PC-9 (cell line): Measurements from ENCODE around the gene JTB. TPM values are rescaled to one million over a fixed set of nuclear protein-coding genes. Genes with fewer than 3 reads are reported as not detected.

ENCODE experiments used
- BruUV-seq: library from RNA; stranded (reverse); fragments of 400-500 nt; replicated peaks from 2 replicates; lab custom pipeline; 2021; lab: Mats Ljungman, UMichigan
- CTCF ChIA-PET: fragments of 300-600 bp; sonication (Branson Sonifier 250); formaldehyde crosslinking; loops from one replicate; lab custom pipeline; 2022; ENCODE audit warnings: antibody characterized with exemption; lab: Charles Lee
- POLR2A ChIA-PET: fragments of 300-600 bp; sonication (Branson Sonifier 250); formaldehyde crosslinking; loops from one replicate; lab custom pipeline; 2022; ENCODE audit warnings: antibody characterized with exemption; ENCODE audit not compliant: unreplicated experiment; lab: Charles Lee
- DNase-seq, 2 experiments: peaks; one replicate each; pipeline versions ENCODE4 v3.0.0 to v3.0.0-alpha.2; 2015 to 2022; ENCODE audit warnings: mixed read lengths in 1 of 2
- H2AFZ ChIP-seq: fragments of 200-600 bp; sonication (generic); 2 replicates; pipeline ENCODE4 v1.8.1; 2017; ENCODE audit warnings: antibody characterized with exemption
- H3F3A ChIP-seq: fragments of 200-600 bp; sonication (generic); 2 replicates; pipeline ENCODE4 v1.8.1; 2017; ENCODE audit warnings: antibody characterized with exemption, mild to moderate bottlenecking, low read depth; ENCODE audit not compliant: insufficient read depth
- H3K27ac ChIP-seq: fragments of 200-600 bp; sonication (generic); 2 replicates; pipeline ENCODE4 v1.6.1; 2016; ENCODE audit warnings: mixed run types
- H3K27me3 ChIP-seq: fragments of 200-600 bp; sonication (generic); 2 replicates; pipeline ENCODE4 v1.6.1; 2016; ENCODE audit warnings: low read depth, mixed run types; ENCODE audit not compliant: insufficient read depth
- H3K36me3 ChIP-seq: fragments of 200-600 bp; sonication (generic); 2 replicates; pipeline ENCODE4 v1.6.1; 2016; ENCODE audit warnings: low read depth, mixed run types
- H3K4me1 ChIP-seq: fragments of 200-600 bp; sonication (generic); replicated peaks from 2 replicates; pipeline ENCODE4 v1.6.1; 2016; ENCODE audit warnings: mixed run types; ENCODE audit not compliant: insufficient read depth
- H3K4me2 ChIP-seq: fragments of 200-600 bp; sonication (generic); 2 replicates; pipeline ENCODE4 v1.6.1; 2017; ENCODE audit warnings: mixed run types
- H3K4me3 ChIP-seq: fragments of 200-600 bp; sonication (generic); 2 replicates; pipeline ENCODE4 v1.6.1; 2016; ENCODE audit warnings: mixed run types
- H3K79me2 ChIP-seq: fragments of 200-600 bp; sonication (generic); 2 replicates; pipeline ENCODE4 v1.6.1; 2017; ENCODE audit warnings: low read depth, mixed run types
- H3K9me2 ChIP-seq: fragments of 200-600 bp; sonication (generic); 2 replicates; pipeline ENCODE4 v1.8.1; 2017; ENCODE audit warnings: mild to moderate bottlenecking; ENCODE audit not compliant: insufficient read depth
- H3K9me3 ChIP-seq: fragments of 200-600 bp; sonication (generic); 2 replicates; pipeline ENCODE4 v1.8.1; 2016; ENCODE audit warnings: low read depth; ENCODE audit not compliant: insufficient read depth
- H4K20me1 ChIP-seq: fragments of 200-600 bp; sonication (generic); 2 replicates; pipeline ENCODE4 v1.8.1; 2017; ENCODE audit not compliant: insufficient read depth
- CTCF ChIP-seq: fragments of 200-600 bp; sonication (generic); conservative IDR thresholded peaks from 2 replicates; pipeline ENCODE4 v1.6.1; 2017; ENCODE audit warnings: mixed run types, antibody characterized with exemption, mild to moderate bottlenecking, moderate library complexity
- EZH2 ChIP-seq: fragments of 200-600 bp; sonication (generic); IDR thresholded peaks from 2 replicates; pipeline ENCODE4 v1.8.0; 2017; ENCODE audit warnings: antibody characterized with exemption, low read depth
- intact Hi-C: fragments of 100-400 bp; cut with micrococcal nuclease; formaldehyde crosslinking; loops from one replicate; pipeline ENCODE4 v1.10.0; 2022; ENCODE audit not compliant: unreplicated experiment
- total RNA-seq: library from RNA; stranded (reverse); gene quantifications from 2 replicates; pipeline ENCODE4 v1.2.3, GENCODE V29; 2021

JTB gene
- total RNA-seq, 1 experiment from 2014 or later = 106 TPM

DNA sequence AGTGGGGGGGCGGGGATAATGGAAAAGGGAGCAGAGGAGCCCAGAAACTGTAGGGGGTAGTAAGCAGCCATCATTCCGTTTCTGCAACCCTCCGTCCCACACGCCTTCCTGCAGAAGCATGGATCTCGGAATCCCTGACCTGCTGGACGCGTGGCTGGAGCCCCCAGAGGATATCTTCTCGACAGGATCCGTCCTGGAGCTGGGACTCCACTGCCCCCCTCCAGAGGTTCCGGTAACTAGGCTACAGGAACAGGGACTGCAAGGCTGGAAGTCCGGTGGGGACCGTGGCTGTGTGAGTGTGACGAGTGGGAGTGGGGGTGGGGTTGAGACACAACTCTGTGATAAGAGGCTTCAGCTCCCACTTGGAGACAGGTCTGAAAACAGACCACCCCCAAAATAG is 9.1 kb downstream of the JTB start:
- intact Hi-C loops = loop anchor here (10.0 kb wide), 2 partner anchors 404 to 434 kb away; partner anchors contain the start of genes S100A2 and S100A6
- H3K4me1 ChIP-seq = peaks cover 35% of the 10 kb centered on the region
- ChIA-PET POLR2A (interaction anchor here (0.6 to 1.7 kb wide), 2 partner anchors 10 to 203 kb away, joined by 6 to 13 read pairs; partner anchors contain the start of gene JTB), CTCF (interaction anchor here (1.4 kb wide), 1 partner anchor 9 kb away, joined by 6 read pairs; the partner anchor contains the start of gene JTB)
- no peak overlapping the region for H3K27ac ChIP-seq
- no peaks in the 10 kb centered on the region for H3K9me3 ChIP-seq
- no peak for TF ChIP-seq EZH2
- TF ChIP-seq CTCF = no peak
- peak overlapping the region; percentile 98 for H3K4me2 ChIP-seq
- H3K9me2 ChIP-seq = no peaks in the 10 kb centered on the region
- H4K20me1 ChIP-seq = no peaks in the 10 kb centered on the region
- peak overlapping the region; percentile 90 for H3K4me3 ChIP-seq
- DNase-seq = no peak
- H2AFZ ChIP-seq = peak overlapping the region; percentile 89
- peaks cover 54% of the 10 kb centered on the region for H3F3A ChIP-seq
- H3K36me3 ChIP-seq = no peaks in the 10 kb centered on the region
- peaks cover 18% of the 10 kb centered on the region for H3K79me2 ChIP-seq
- no peaks in the 10 kb centered on the region for H3K27me3 ChIP-seq
- no TSS peak for BruUV-seq

DNA sequence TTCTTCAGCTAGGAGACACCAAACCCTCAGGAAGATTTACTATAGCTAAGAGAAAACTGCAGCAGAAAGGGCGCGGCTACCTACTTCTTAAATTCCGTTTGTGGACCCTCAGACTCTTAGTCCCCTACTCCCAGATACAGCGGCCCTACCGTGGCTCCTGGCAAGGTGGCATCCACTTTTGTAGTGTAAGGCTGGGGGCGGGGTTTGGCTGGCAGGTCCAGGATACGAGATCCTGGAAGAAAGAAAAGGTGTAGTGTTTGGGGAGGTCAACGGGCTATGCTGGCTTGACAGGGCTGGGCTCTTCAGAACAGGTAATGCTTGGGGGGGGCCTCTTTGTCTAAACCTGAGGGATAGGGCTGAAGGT is 9.5 kb downstream of the JTB start:
- CTCF ChIA-PET = interaction anchor here (1.4 kb wide), 1 partner anchor 9 kb away, joined by 6 read pairs; the partner anchor contains the start of gene JTB
- no peak for TF ChIP-seq EZH2
- H3K4me3 ChIP-seq = peak overlapping the region; percentile 90
- H3K79me2 ChIP-seq = peaks cover 19% of the 10 kb centered on the region
- intact Hi-C loops = loop anchor here (1.0 to 10.0 kb wide), 3 partner anchors 18 to 433 kb away; partner anchors contain the start of genes RAB13, S100A2 and S100A6
- H3K9me2 ChIP-seq = no peaks in the 10 kb centered on the region
- H4K20me1 ChIP-seq = no peaks in the 10 kb centered on the region
- H3K27ac ChIP-seq = peak overlapping the region; percentile 80
- no peaks in the 10 kb centered on the region for H3K36me3 ChIP-seq
- POLR2A ChIA-PET = interaction anchor here (0.6 to 1.7 kb wide), 4 partner anchors 10 to 297 kb away, joined by 3 to 13 read pairs (median 4); partner anchors contain the start of gene JTB
- H3K4me1 ChIP-seq = peaks cover 35% of the 10 kb centered on the region
- peak overlapping the region; percentile 98 for H3K4me2 ChIP-seq
- no peaks in the 10 kb centered on the region for H3K27me3 ChIP-seq
- H2AFZ ChIP-seq = peak overlapping the region; percentile 89
- no peaks in the 10 kb centered on the region for H3K9me3 ChIP-seq
- no TSS peak for BruUV-seq
- DNase-seq = peak; percentile 56 to 57
- peaks cover 55% of the 10 kb centered on the region for H3F3A ChIP-seq

- H3K79me2 ChIP-seq = peaks cover 26% of the 10 kb centered on the region
- no peaks in the 10 kb centered on the region for H4K20me1 ChIP-seq
- H3K4me2 ChIP-seq = peak within 1 kb of the TSS; percentile 98
- H3F3A ChIP-seq = peaks cover 59% of the 10 kb centered on the region
- H3K9me2 ChIP-seq = no peaks in the 10 kb centered on the region
- BruUV-seq = no TSS peak
- peak within 1 kb of the TSS; percentile 90 for H3K4me3 ChIP-seq
- intact Hi-C loops = loop anchor here (1.0 to 10.0 kb wide), 3 partner anchors 19 to 433 kb away; partner anchors contain the start of genes RAB13, S100A2 and S100A6
- POLR2A ChIA-PET = interaction anchor here (0.5 to 1.7 kb wide), 11 partner anchors 10 to 1086 kb away, joined by 3 to 13 read pairs (median 3); partner anchors contain the start of genes GATAD2B, JTB and RAB13
- H2AFZ ChIP-seq = peak within 1 kb of the TSS; percentile 89
- peaks cover 37% of the 10 kb centered on the region for H3K4me1 ChIP-seq
- CTCF ChIA-PET = interaction anchor here (0.6 to 1.4 kb wide), 3 partner anchors 10 to 430 kb away, joined by 3 to 6 read pairs (median 3); partner anchors contain the start of gene JTB
- DNase-seq = peak; percentile 92 to 93
- H3K27ac ChIP-seq = peak within 1 kb of the TSS; percentile 80
- no peaks in the 10 kb centered on the region for H3K9me3 ChIP-seq
- no peaks in the 10 kb centered on the region for H3K27me3 ChIP-seq
- TF ChIP-seq EZH2 (no peak), CTCF (peak; percentile 58; the same call in 1 of the 2 replicates)
- no peaks in the 10 kb centered on the region for H3K36me3 ChIP-seq
Observed at GRCh38 chr1:153967107-153967999, 10.1 kb downstream of the JTB start, which contains the start of gene CREB3L4. CREB3L4 (plus strand) TSS chr1:153967902; CDS start chr1:153968526, 624 bp downstream.
